HCT116 (cell line): Measurements from ENCODE around the gene KCTD1.

Experiments
- CTCF ChIP-seq, 3 experiments: fragments of 200-600 bp in 1 of 3; sonication (generic) in 1 of 3; IDR thresholded peaks in 2 of 3; conservative IDR thresholded peaks in 1 of 3; 2 replicates each; pipeline ENCODE4 v1.5.1; 2012 to 2017; ENCODE audit warnings: low read depth in 2 of 3, low read length in 2 of 3, antibody characterized with exemption in 1 of 3, borderline replicate concordance in 1 of 3, control low read depth in 1 of 3, mild to moderate bottlenecking in 1 of 3, mixed read lengths in 1 of 3, mixed run types in 1 of 3, moderate library complexity in 1 of 3; ENCODE audit not compliant: insufficient read depth in 1 of 3
- JUND ChIP-seq: IDR thresholded peaks from 2 replicates; pipeline ENCODE4 v1.6.1; 2012
- MAX ChIP-seq: IDR thresholded peaks from 2 replicates; pipeline ENCODE4 v1.6.1; 2012
- POLR2A ChIP-seq: IDR thresholded peaks from 2 replicates; pipeline ENCODE4 v1.7.0; 2011; ENCODE audit warnings: borderline replicate concordance; ENCODE audit not compliant: insufficient read depth, insufficient read length; ENCODE audit errors: extremely low read depth
- POLR2AphosphoS5 ChIP-seq: IDR thresholded peaks from 2 replicates; pipeline ENCODE4 v1.6.1; 2011; ENCODE audit warnings: mild to moderate bottlenecking, low read depth, low read length, moderate library complexity
- SIN3A ChIP-seq: IDR thresholded peaks from 2 replicates; pipeline ENCODE4 v1.6.1; 2012; ENCODE audit warnings: low read depth
- SP1 ChIP-seq: IDR thresholded peaks from 2 replicates; pipeline ENCODE4 v1.6.1; 2012; ENCODE audit warnings: low read depth
- SRF ChIP-seq: IDR thresholded peaks from 2 replicates; pipeline ENCODE4 v1.6.1; 2012; ENCODE audit warnings: low read depth
- TCF7L2 ChIP-seq: IDR thresholded peaks from 2 replicates; pipeline ENCODE4 v1.7.0; 2011; ENCODE audit warnings: borderline replicate concordance, inconsistent platforms; ENCODE audit not compliant: insufficient read depth, insufficient read length; ENCODE audit errors: extremely low read depth
- ZFX ChIP-seq: fragments of 450-650 bp; IDR thresholded peaks from 2 replicates; pipeline ENCODE4 v1.6.1; 2017

- TF ChIP-seq CTCF (IDR thresholded peaks at IDR 0.05 in 2 of 3, conservative IDR thresholded peaks at IDR 0.05 in 1 of 3; ENCODE audit: borderline replicate concordance in 1 of 3, insufficient read depth in 1 of 3, low read depth in 2 of 3, low read length in 2 of 3) (no peak), MAX (no peak), POLR2AphosphoS5 (no peak), ZFX (no peak), SIN3A (no peak), POLR2A (no peak), SP1 (no peak), JUND (no peak), SRF (no peak), TCF7L2 (no peak)
These were observed 42.3 kb downstream of the KCTD1 start for GRCh38 chr18:26506012-26506411.
